ENCODE data around the gene OLFML2A.
A peak's percentile ranks its signal among the peaks of the same experiment; 100 is the strongest.

OLFML2A gene

GRCh38 chr9:124852829-124853531 is 76.0 kb downstream of the OLFML2A start, which contains the start of gene WDR38 (continued):
- no peak for TF ChIP-seq PRDM10 (tag by site-specific recombination; IDR thresholded peaks at IDR 0.05)
- no peak for TF ChIP-seq ZNF362 (tag by site-specific recombination; IDR thresholded peaks at IDR 0.05)
- TF ChIP-seq REST (tag by site-specific recombination; IDR thresholded peaks at IDR 0.05), result no peak
- TF ChIP-seq ZBTB10 (tag by site-specific recombination; IDR thresholded peaks at IDR 0.05), result peak; percentile 44; the same call in 1 of the 2 replicates
- no peak for TF ChIP-seq ZBTB1 (tag by site-specific recombination; IDR thresholded peaks at IDR 0.05)
- TF ChIP-seq ZNF692 (tag by site-specific recombination; IDR thresholded peaks at IDR 0.05), result peak; percentile 51; the same call in 1 of the 2 replicates
- TF ChIP-seq EGR2 (tag by site-specific recombination; IDR thresholded peaks at IDR 0.05; ENCODE audit: low read depth), result no peak
- no peak for TF ChIP-seq ZNF112 (tag by site-specific recombination; IDR thresholded peaks at IDR 0.05)
- TF ChIP-seq ZBTB11 (tag by site-specific recombination; conservative IDR thresholded peaks at IDR 0.05; ENCODE audit: low read depth), result no peak
- no peak for TF ChIP-seq ZFP41 (tag by site-specific recombination; IDR thresholded peaks at IDR 0.05; ENCODE audit: borderline replicate concordance)
- TF ChIP-seq ZNF549 (tag by site-specific recombination; IDR thresholded peaks at IDR 0.05), result no peak
- no peak for TF ChIP-seq ZNF664 (tag by site-specific recombination; IDR thresholded peaks at IDR 0.05)
- no peak for TF ChIP-seq ZNF518A (tag by site-specific recombination; conservative IDR thresholded peaks at IDR 0.05; ENCODE audit: low read depth)
- TF ChIP-seq ZNF174 (tag by site-specific recombination; IDR thresholded peaks at IDR 0.05), result no peak

Measured in HEK293 (cell line).